ENCODE measurements around the gene TRIM47.

DNA sequence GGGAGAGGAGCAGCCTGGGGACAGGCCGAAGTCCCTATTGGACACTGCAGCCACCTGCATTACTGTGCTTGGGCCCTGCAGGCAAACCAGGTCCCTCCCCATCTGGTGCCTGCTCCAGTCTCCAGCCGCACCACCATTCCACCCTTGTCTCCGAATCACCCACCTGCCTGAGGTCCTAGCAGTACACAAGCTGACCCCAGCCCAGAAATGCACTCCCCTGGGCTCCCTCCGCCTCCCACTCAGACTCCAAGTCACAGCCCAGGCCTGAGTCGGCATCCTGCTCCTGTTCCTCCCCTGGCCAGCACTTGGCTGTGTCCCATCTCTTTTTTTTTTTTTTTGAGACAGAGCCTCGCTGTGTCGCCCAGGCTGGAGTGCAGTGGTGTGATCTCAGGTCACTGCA is 40.5 kb downstream of the TRIM47 start:
- TF ChIP-seq, protein P1, sequence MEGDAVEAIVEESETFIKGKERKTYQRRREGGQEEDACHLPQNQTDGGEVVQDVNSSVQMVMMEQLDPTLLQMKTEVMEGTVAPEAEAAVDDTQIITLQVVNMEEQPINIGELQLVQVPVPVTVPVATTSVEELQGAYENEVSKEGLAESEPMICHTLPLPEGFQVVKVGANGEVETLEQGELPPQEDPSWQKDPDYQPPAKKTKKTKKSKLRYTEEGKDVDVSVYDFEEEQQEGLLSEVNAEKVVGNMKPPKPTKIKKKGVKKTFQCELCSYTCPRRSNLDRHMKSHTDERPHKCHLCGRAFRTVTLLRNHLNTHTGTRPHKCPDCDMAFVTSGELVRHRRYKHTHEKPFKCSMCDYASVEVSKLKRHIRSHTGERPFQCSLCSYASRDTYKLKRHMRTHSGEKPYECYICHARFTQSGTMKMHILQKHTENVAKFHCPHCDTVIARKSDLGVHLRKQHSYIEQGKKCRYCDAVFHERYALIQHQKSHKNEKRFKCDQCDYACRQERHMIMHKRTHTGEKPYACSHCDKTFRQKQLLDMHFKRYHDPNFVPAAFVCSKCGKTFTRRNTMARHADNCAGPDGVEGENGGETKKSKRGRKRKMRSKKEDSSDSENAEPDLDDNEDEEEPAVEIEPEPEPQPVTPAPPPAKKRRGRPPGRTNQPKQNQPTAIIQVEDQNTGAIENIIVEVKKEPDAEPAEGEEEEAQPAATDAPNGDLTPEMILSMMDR (IDR thresholded peaks at IDR 0.05), result no peak
- no peak for TF ChIP-seq POLR2A (IDR thresholded peaks at IDR 0.05)

Measured in prostate gland (tissue), 2 donors.